Endothelial cell of umbilical vein (primary cell): Measurements from ENCODE around the gene IRF6. TPM values are rescaled to one million over a fixed set of nuclear protein-coding genes. Genes with fewer than 3 reads are reported as not detected.

ENCODE experiments used
- BruUV-seq: library from RNA; stranded (reverse); fragments of 400-500 nt; replicated peaks from 2 replicates; lab custom pipeline; 2021; lab: Mats Ljungman, UMichigan
- CTCF ChIA-PET: fragments of 300-600, 350-600 bp; sonication (Branson Sonifier 250); formaldehyde crosslinking; loops from one replicate; lab custom pipeline; 2021; ENCODE audit warnings: antibody characterized with exemption, inconsistent platforms; lab: Charles Lee
- POLR2A ChIA-PET: fragments of 300-600, 350-600 bp; sonication (Branson Sonifier 250); formaldehyde crosslinking; loops from one replicate; lab custom pipeline; 2021; ENCODE audit warnings: antibody characterized with exemption, inconsistent platforms; lab: Charles Lee
- DNase-seq: peaks from one replicate; pipeline ENCODE4 v3.0.0-alpha.2; 2011; ENCODE audit warnings: low read depth, low spot score
- FAIRE-seq: peaks from 2 replicates; lab custom pipeline; 2011; peaks lifted over from hg19 to GRCh38; lab: Jason Lieb, UNC
- H2AFZ ChIP-seq: 2 replicates; pipeline ENCODE4 v1.6.0; 2012; ENCODE audit warnings: low read depth, low read length, control low read depth, inconsistent platforms
- H3K27ac ChIP-seq: 2 replicates; pipeline ENCODE4 v1.5.1; 2011; ENCODE audit warnings: low read depth, mild to moderate bottlenecking, control low read depth, low read length, moderate library complexity; ENCODE audit not compliant: insufficient read depth
- H3K27me3 ChIP-seq, 2 experiments: 2 replicates each; pipeline versions ENCODE4 v1.6.0 to v1.6.1; 2011; ENCODE audit warnings: low read length in 2 of 2, mixed read lengths in 1 of 2; ENCODE audit not compliant: control insufficient read depth in 2 of 2, insufficient read depth in 2 of 2
- H3K36me3 ChIP-seq, 2 experiments: 2 replicates in 1 of 2; 3 replicates in 1 of 2; pipeline ENCODE4 v1.5.1; 2011; ENCODE audit warnings: low read length in 2 of 2, mild to moderate bottlenecking in 1 of 2, moderate library complexity in 1 of 2; ENCODE audit not compliant: control insufficient read depth in 2 of 2, insufficient read depth in 2 of 2; ENCODE audit errors: extremely low read depth in 1 of 2
- H3K4me1 ChIP-seq: 3 replicates; pipeline ENCODE4 v1.5.1; 2011; ENCODE audit warnings: mild to moderate bottlenecking, low read length; ENCODE audit not compliant: control insufficient read depth, insufficient read depth; ENCODE audit errors: extremely low read depth
- H3K4me2 ChIP-seq: 2 replicates; pipeline ENCODE4 v1.6.1; 2011; ENCODE audit warnings: low read length, control low read depth, mixed read lengths; ENCODE audit not compliant: insufficient read depth
- H3K4me3 ChIP-seq, 3 experiments: fragments of 200-600 bp in 1 of 3; sonication (generic), shearing (Covaris generic) in 1 of 3; replicated peaks in 1 of 3; 2 replicates each; pipeline ENCODE4 v1.5.1; 2011 to 2016; ENCODE audit warnings: control low read depth in 3 of 3, low read length in 3 of 3, mild to moderate bottlenecking in 2 of 3, inconsistent platforms in 1 of 3, low read depth in 1 of 3, moderate library complexity in 1 of 3; ENCODE audit not compliant: insufficient read depth in 1 of 3
- H3K79me2 ChIP-seq: 2 replicates; pipeline ENCODE4 v1.6.0; 2012; ENCODE audit warnings: low read length, inconsistent platforms; ENCODE audit not compliant: control insufficient read depth, insufficient read depth
- H3K9ac ChIP-seq: replicated peaks from 2 replicates; pipeline ENCODE3; 2011; ENCODE audit warnings: low read length, control low read depth; ENCODE audit not compliant: insufficient read depth; ENCODE audit errors: extremely low read depth
- H3K9me1 ChIP-seq: replicated peaks from 3 replicates; pipeline ENCODE4 v1.6.0; 2011; ENCODE audit warnings: mild to moderate bottlenecking, low read length; ENCODE audit not compliant: control insufficient read depth, insufficient read depth; ENCODE audit errors: extremely low read depth
- H3K9me3 ChIP-seq: replicated peaks from 2 replicates; pipeline ENCODE4 v1.5.1; 2012; ENCODE audit warnings: low read length, inconsistent platforms; ENCODE audit not compliant: control insufficient read depth, insufficient read depth
- H4K20me1 ChIP-seq: replicated peaks from 2 replicates; pipeline ENCODE3; 2011; ENCODE audit warnings: mild to moderate bottlenecking, low read length; ENCODE audit not compliant: control insufficient read depth, insufficient read depth; ENCODE audit errors: extremely low read depth
- EZH2 ChIP-seq: IDR thresholded peaks from 2 replicates; pipeline ENCODE4 v1.6.1; 2012; ENCODE audit warnings: borderline replicate concordance, low read depth, mild to moderate bottlenecking, moderate library complexity, low read length, inconsistent platforms; ENCODE audit not compliant: severe bottlenecking
- JUN ChIP-seq: IDR thresholded peaks from 2 replicates; pipeline ENCODE4 v1.6.1; 2011; ENCODE audit warnings: borderline replicate concordance, low read depth; ENCODE audit not compliant: insufficient read length, insufficient read depth
- MYC ChIP-seq: IDR thresholded peaks from one replicate; pipeline ENCODE4 v1.6.1; 2011; ENCODE audit warnings: mild to moderate bottlenecking, low read depth, low read length
- POLR2A ChIP-seq: IDR thresholded peaks from 2 replicates; pipeline ENCODE4 v1.6.1; 2012; ENCODE audit warnings: low read depth, mild to moderate bottlenecking, control low read depth, low read length
- POLR2AphosphoS5 ChIP-seq: IDR thresholded peaks from 2 replicates; pipeline ENCODE4 v1.6.1; 2012; ENCODE audit warnings: low read depth, mild to moderate bottlenecking, control low read depth, low read length, moderate library complexity; ENCODE audit not compliant: insufficient read depth
- dilution Hi-C: fragments of 300-500 bp; cut with MboI; formaldehyde crosslinking; loops from one replicate; pipeline ENCODE4 v1.15.0; 2019; ENCODE audit warnings: low sequenced_read_pairs; ENCODE audit not compliant: extremely low pct_ligation_motif_present
- intact Hi-C: fragments of 100-400 bp; cut with micrococcal nuclease; formaldehyde crosslinking; loops from one replicate; pipeline ENCODE4 v1.10.0; 2022
- polyA plus RNA-seq, 4 experiments: library from polyadenylated mRNA; depleted of rRNA in 3 of 4; stranded (reverse) in 3 of 4; unstranded in 1 of 4; fragments of >200 nt; gene quantifications; 2 replicates each; pipeline versions ENCODE4 v1.2.1 to v1.2.3, GENCODE V29; 2011 to 2012; ENCODE audit warnings: missing spikeins in 1 of 4
- total RNA-seq: library from RNA; stranded (reverse); gene quantifications from 2 replicates; pipeline ENCODE4 v1.2.3, GENCODE V29; 2021
- TF ChIP-seq, protein P1 (sequence below), 2 donors: IDR thresholded peaks; 1 replicate in 1 of 2; 2 replicates in 1 of 2; pipeline ENCODE4 v1.5.1; 2011; ENCODE audit warnings: low read length in 2 of 2, mild to moderate bottlenecking in 2 of 2, moderate library complexity in 2 of 2, control low read depth in 1 of 2, inconsistent platforms in 1 of 2, low read depth in 1 of 2; ENCODE audit not compliant: insufficient read depth in 1 of 2; ENCODE audit errors: extremely low read depth in 1 of 2

Gene IRF6
- total and polyA plus RNA-seq, 2 donors (not counting 3 experiments of a cell fraction or from before 2014, with no cell fraction given), result 42.0 to 55.8 TPM

GRCh38 chr1:209790286-209791193, 15.4 kb downstream of the IRF6 start:
- Histone ChIP-seq H3K36me3 (peaks cover 16 to 41% of the 10 kb centered on the region in 2 experiments), H3K9me1 (no peaks in the 10 kb centered on the region), H3K9ac (no peak overlapping the region), H4K20me1 (no peaks in the 10 kb centered on the region), H3K4me1 (no peaks in the 10 kb centered on the region), H3K4me2 (no peak overlapping the region), H3K79me2 (no peaks in the 10 kb centered on the region), H3K9me3 (no peaks in the 10 kb centered on the region), H3K27ac (no peak overlapping the region), H2AFZ (no peak overlapping the region), H3K27me3 (no peaks in the 10 kb centered on the region), H3K4me3 (no peak overlapping the region)
- intact Hi-C loops (no loop called here), dilution Hi-C loops (no loop called here)
- BruUV-seq, result no TSS peak
- TF ChIP-seq POLR2AphosphoS5, result no peak
- TF ChIP-seq POLR2A, result no peak
- TF ChIP-seq, protein P1, sequence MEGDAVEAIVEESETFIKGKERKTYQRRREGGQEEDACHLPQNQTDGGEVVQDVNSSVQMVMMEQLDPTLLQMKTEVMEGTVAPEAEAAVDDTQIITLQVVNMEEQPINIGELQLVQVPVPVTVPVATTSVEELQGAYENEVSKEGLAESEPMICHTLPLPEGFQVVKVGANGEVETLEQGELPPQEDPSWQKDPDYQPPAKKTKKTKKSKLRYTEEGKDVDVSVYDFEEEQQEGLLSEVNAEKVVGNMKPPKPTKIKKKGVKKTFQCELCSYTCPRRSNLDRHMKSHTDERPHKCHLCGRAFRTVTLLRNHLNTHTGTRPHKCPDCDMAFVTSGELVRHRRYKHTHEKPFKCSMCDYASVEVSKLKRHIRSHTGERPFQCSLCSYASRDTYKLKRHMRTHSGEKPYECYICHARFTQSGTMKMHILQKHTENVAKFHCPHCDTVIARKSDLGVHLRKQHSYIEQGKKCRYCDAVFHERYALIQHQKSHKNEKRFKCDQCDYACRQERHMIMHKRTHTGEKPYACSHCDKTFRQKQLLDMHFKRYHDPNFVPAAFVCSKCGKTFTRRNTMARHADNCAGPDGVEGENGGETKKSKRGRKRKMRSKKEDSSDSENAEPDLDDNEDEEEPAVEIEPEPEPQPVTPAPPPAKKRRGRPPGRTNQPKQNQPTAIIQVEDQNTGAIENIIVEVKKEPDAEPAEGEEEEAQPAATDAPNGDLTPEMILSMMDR (IDR thresholded peaks at IDR 0.05; ENCODE audit: extremely low read depth in 1 of 2, insufficient read depth in 1 of 2, low read depth in 1 of 2, low read length in 2 of 2), result no peak
- TF ChIP-seq MYC, result no peak
- TF ChIP-seq EZH2, result no peak
- TF ChIP-seq JUN, result no peak
- DNase-seq, result no peak
- CTCF ChIA-PET, result interaction anchor here (1.3 to 3.1 kb wide), 2 partner anchors 11 to 33 kb away, joined by 4 to 9 read pairs; no protein-coding TSS in a partner anchor
- POLR2A ChIA-PET, result no interaction called here
- no peak for FAIRE-seq
